GM18498 (cell line): ENCODE measurements around the gene CISTR.
"Not testable (repeated sequence)": the region's sequence is repeated elsewhere in the genome, so short reads cannot be mapped to it uniquely, and the experiment has no call there.

Experiments used
- ATAC-seq: cut with Tn5 transposase; IDR thresholded peaks from one replicate; pipeline ENCODE4 v1.9.1; 2021; ENCODE audit warnings: mild to moderate bottlenecking, moderate library complexity; ENCODE audit not compliant: unreplicated experiment

The CISTR gene

GRCh38 chr12:53722450-53723041 lies 29.2 kb downstream of the CISTR start:
- ATAC-seq = peak; percentile 31

GRCh38 chr12:53720946-53721345 lies 30.8 kb downstream of the CISTR start:
- no peak for ATAC-seq

GRCh38 chr12:53719649-53720048 lies 32.1 kb downstream of the CISTR start:
- no peak for ATAC-seq

GRCh38 chr12:53718567-53718966 lies 33.2 kb downstream of the CISTR start:
- not testable (repeated sequence) for ATAC-seq

- no peak for ATAC-seq
These were observed 34.5 kb downstream of the CISTR start for GRCh38 chr12:53717319-53717718.

- no peak for ATAC-seq
These were observed 37.8 kb downstream of the CISTR start for GRCh38 chr12:53714004-53714403.

- ATAC-seq = no peak
These were observed 38.3 kb downstream of the CISTR start for GRCh38 chr12:53713516-53713915.

- no peak for ATAC-seq
These were observed 39.6 kb downstream of the CISTR start for GRCh38 chr12:53712059-53712643.

- no peak for ATAC-seq
These were observed 41.7 kb downstream of the CISTR start for GRCh38 chr12:53710091-53710490.

GRCh38 chr12:53709671-53710070 lies 42.1 kb downstream of the CISTR start:
- no peak for ATAC-seq

GRCh38 chr12:53706080-53706479 lies 45.7 kb downstream of the CISTR start:
- no peak for ATAC-seq

GRCh38 chr12:53703756-53704155 lies 48.0 kb downstream of the CISTR start:
- ATAC-seq = no peak

- ATAC-seq = peak; percentile 76
These were observed 50.1 kb downstream of the CISTR start for GRCh38 chr12:53701518-53702264.

GRCh38 chr12:53700567-53700966 lies 51.2 kb downstream of the CISTR start:
- ATAC-seq = no peak

GRCh38 chr12:53699678-53700025 lies 52.1 kb downstream of the CISTR start:
- no peak for ATAC-seq

- no peak for ATAC-seq
These were observed 52.7 kb downstream of the CISTR start for GRCh38 chr12:53698948-53699677.

GRCh38 chr12:53696655-53697331 lies 55.0 kb downstream of the CISTR start:
- ATAC-seq = no peak
